Smooth muscle cell (in vitro differentiated cells): Measurements from ENCODE around the gene COA5. TPM values are rescaled to one million over a fixed set of nuclear protein-coding genes. Genes with fewer than 3 reads are reported as not detected.

Experiments used
- DNase-seq: peaks from one replicate; lab custom pipeline; 2025; ENCODE audit not compliant: unreplicated experiment; lab: John Stamatoyannopoulos, UW
- H2AFZ ChIP-seq: fragments of 200-600 bp; sonication (generic); 2 replicates; pipeline ENCODE4 v1.6.0; 2016; ENCODE audit warnings: antibody characterized with exemption, low read depth, mild to moderate bottlenecking
- H3F3A ChIP-seq: fragments of 200-600 bp; sonication (generic); 2 replicates; pipeline ENCODE4 v1.6.0; 2017; ENCODE audit warnings: antibody characterized with exemption, low read depth
- H3K27ac ChIP-seq: fragments of 200-600 bp; sonication (generic); 2 replicates; pipeline ENCODE4 v1.5.1; 2016; ENCODE audit warnings: low read depth, mild to moderate bottlenecking
- H3K27me3 ChIP-seq: fragments of 200-600 bp; sonication (generic); 2 replicates; pipeline ENCODE4 v1.6.1; 2016; ENCODE audit warnings: low read depth, mild to moderate bottlenecking
- H3K36me3 ChIP-seq: fragments of 200-600 bp; sonication (generic); 2 replicates; pipeline ENCODE4 v1.5.1; 2016; ENCODE audit warnings: low read depth
- H3K4me1 ChIP-seq: fragments of 200-600 bp; sonication (generic); 2 replicates; pipeline ENCODE4 v1.5.1; 2016; ENCODE audit warnings: low read depth
- H3K4me2 ChIP-seq: fragments of 200-600 bp; sonication (generic); 2 replicates; pipeline ENCODE4 v1.6.0; 2016; ENCODE audit warnings: mild to moderate bottlenecking
- H3K4me3 ChIP-seq: fragments of 200-600 bp; sonication (generic); 2 replicates; pipeline ENCODE4 v1.5.1; 2016; ENCODE audit warnings: mild to moderate bottlenecking
- H3K79me2 ChIP-seq: fragments of 200-600 bp; sonication (generic); 2 replicates; pipeline ENCODE4 v1.6.0; 2016; ENCODE audit warnings: low read depth, mild to moderate bottlenecking
- H3K9ac ChIP-seq: fragments of 200-600 bp; sonication (generic); 2 replicates; pipeline ENCODE4 v1.6.0; 2016; ENCODE audit warnings: low read depth
- H3K9me3 ChIP-seq: fragments of 200-600 bp; sonication (generic); replicated peaks from 2 replicates; pipeline ENCODE4 v1.5.1; 2016; ENCODE audit warnings: low read depth
- H4K20me1 ChIP-seq: fragments of 200-600 bp; sonication (generic); 2 replicates; pipeline ENCODE4 v1.6.0; 2016; ENCODE audit warnings: low read depth
- WGBS: methylation state at CpG from one replicate; pipeline ENCODE4 v1.1.7; 2016; ENCODE audit warnings: low lambda C conversion rate; 5-methylcytosine and 5-hydroxymethylcytosine counted together
- polyA plus RNA-seq: library from polyadenylated mRNA; unstranded; fragments of >200 nt; fragmentation: Nextera tagmentation; extraction: Ambion mirVana; gene quantifications from 2 replicates; pipeline ENCODE4 v1.2.1, GENCODE V29; 2016
- total RNA-seq: library from RNA; depleted of rRNA; stranded (reverse); fragments of >200 nt; gene quantifications from 2 replicates; pipeline ENCODE4 v1.2.3, GENCODE V29; 2014
- TF ChIP-seq, protein P1 (sequence below): fragments of 200-600 bp; sonication (generic); IDR thresholded peaks from 2 replicates; pipeline ENCODE4 v1.5.1; 2017; ENCODE audit warnings: borderline replicate concordance, mild to moderate bottlenecking, antibody characterized with exemption; ENCODE audit not compliant: insufficient read depth, poor library complexity, severe bottlenecking

Gene COA5
- total and polyA plus RNA-seq, 2 experiments from 2014 or later: 20.1 to 27.8 TPM

GRCh38 chr2:98634406-98635092 lies 26.2 kb upstream of the COA5 start:
- no peak overlapping the region for H3K9ac ChIP-seq
- no peak overlapping the region for H3K27ac ChIP-seq
- no peaks in the 10 kb centered on the region for H3K36me3 ChIP-seq
- H3K79me2 ChIP-seq: no peaks in the 10 kb centered on the region
- no peak overlapping the region for H2AFZ ChIP-seq
- no peaks in the 10 kb centered on the region for H3K4me1 ChIP-seq
- H3F3A ChIP-seq: no peaks in the 10 kb centered on the region
- no peaks in the 10 kb centered on the region for H4K20me1 ChIP-seq
- H3K9me3 ChIP-seq: no peaks in the 10 kb centered on the region
- no peaks in the 10 kb centered on the region for H3K27me3 ChIP-seq
- TF ChIP-seq, protein P1, sequence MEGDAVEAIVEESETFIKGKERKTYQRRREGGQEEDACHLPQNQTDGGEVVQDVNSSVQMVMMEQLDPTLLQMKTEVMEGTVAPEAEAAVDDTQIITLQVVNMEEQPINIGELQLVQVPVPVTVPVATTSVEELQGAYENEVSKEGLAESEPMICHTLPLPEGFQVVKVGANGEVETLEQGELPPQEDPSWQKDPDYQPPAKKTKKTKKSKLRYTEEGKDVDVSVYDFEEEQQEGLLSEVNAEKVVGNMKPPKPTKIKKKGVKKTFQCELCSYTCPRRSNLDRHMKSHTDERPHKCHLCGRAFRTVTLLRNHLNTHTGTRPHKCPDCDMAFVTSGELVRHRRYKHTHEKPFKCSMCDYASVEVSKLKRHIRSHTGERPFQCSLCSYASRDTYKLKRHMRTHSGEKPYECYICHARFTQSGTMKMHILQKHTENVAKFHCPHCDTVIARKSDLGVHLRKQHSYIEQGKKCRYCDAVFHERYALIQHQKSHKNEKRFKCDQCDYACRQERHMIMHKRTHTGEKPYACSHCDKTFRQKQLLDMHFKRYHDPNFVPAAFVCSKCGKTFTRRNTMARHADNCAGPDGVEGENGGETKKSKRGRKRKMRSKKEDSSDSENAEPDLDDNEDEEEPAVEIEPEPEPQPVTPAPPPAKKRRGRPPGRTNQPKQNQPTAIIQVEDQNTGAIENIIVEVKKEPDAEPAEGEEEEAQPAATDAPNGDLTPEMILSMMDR: peak; percentile 35
- DNase-seq: no peak
- no peak overlapping the region for H3K4me3 ChIP-seq
- WGBS: 57% methylated on average over 9 of the region's 9 CpGs
- H3K4me2 ChIP-seq: no peak overlapping the region

DNA sequence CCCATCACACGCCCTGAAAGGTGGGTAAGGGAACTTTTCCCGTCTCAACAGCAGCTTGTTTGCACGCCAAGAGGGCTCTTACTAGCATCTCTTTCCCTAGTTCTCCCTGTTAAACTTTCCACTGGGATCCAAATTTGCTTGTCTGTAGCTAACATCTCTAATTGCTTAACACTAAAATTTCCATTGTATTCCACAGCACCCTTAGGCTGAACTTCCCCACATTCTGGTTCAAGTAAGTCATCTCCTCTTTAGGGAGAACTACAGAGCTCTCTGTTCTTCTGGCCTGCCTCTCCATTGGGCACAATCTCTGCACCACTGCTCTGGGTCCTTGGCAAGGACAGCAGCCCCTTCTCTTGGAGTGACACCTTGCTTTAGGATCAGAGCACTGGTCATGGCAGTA lies 24.0 kb upstream of the COA5 start:
- no peaks in the 10 kb centered on the region for H3K36me3 ChIP-seq
- no peak overlapping the region for H3K9ac ChIP-seq
- H3K27me3 ChIP-seq: no peaks in the 10 kb centered on the region
- no peak overlapping the region for H3K4me2 ChIP-seq
- H3K4me3 ChIP-seq: no peak overlapping the region
- no peak for DNase-seq
- no peak overlapping the region for H2AFZ ChIP-seq
- H3F3A ChIP-seq: no peaks in the 10 kb centered on the region
- no peaks in the 10 kb centered on the region for H4K20me1 ChIP-seq
- TF ChIP-seq, protein P1: no peak
- whole genome bisulfite sequencing: 87% methylated on average over 3 of the region's 3 CpGs
- H3K79me2 ChIP-seq: no peaks in the 10 kb centered on the region
- H3K27ac ChIP-seq: no peak overlapping the region
- H3K9me3 ChIP-seq: no peaks in the 10 kb centered on the region
- H3K4me1 ChIP-seq: no peaks in the 10 kb centered on the region

DNA sequence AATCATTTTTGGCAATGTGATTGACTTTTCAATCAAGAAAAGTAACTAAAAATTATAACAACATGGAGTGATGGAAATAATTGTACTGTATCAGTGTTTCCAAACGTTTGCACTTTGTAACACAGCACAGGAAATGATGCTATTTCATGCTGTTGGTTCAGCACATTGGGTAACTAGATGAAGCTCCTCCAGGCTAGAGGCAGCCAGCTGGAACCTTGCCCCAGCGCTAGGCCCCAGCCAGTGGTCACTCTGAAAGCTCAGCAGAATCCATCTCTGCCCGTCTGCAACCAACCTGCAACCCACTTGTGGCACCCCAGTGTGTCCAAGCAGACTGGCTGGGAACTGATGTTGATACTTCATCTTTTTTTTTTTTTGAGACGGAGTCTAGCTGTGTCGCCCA lies 15.3 kb upstream of the COA5 start:
- no peak for DNase-seq
- H3K4me2 ChIP-seq: no peak overlapping the region
- no peaks in the 10 kb centered on the region for H3K27me3 ChIP-seq
- WGBS: 92% methylated on average over 5 of the region's 5 CpGs
- no peak overlapping the region for H2AFZ ChIP-seq
- TF ChIP-seq, protein P1: no peak
- H4K20me1 ChIP-seq: no peaks in the 10 kb centered on the region
- no peak overlapping the region for H3K27ac ChIP-seq
- no peak overlapping the region for H3K4me3 ChIP-seq
- no peaks in the 10 kb centered on the region for H3K4me1 ChIP-seq
- H3K9me3 ChIP-seq: no peaks in the 10 kb centered on the region
- no peaks in the 10 kb centered on the region for H3F3A ChIP-seq
- H3K79me2 ChIP-seq: no peaks in the 10 kb centered on the region
- H3K9ac ChIP-seq: no peak overlapping the region
- H3K36me3 ChIP-seq: no peaks in the 10 kb centered on the region

GRCh38 chr2:98617149-98617548 lies 8.8 kb upstream of the COA5 start:
- Histone ChIP-seq H3K4me2 (no peak overlapping the region), H3K9me3 (no peaks in the 10 kb centered on the region), H3K79me2 (no peaks in the 10 kb centered on the region), H3K36me3 (peaks cover 19% of the 10 kb centered on the region), H3K4me3 (no peak overlapping the region), H3K27me3 (no peaks in the 10 kb centered on the region), H3K9ac (no peak overlapping the region), H4K20me1 (peaks cover 17% of the 10 kb centered on the region), H3K4me1 (no peaks in the 10 kb centered on the region), H3K27ac (no peak overlapping the region), H2AFZ (no peak overlapping the region), H3F3A (peaks cover 8% of the 10 kb centered on the region)
- WGBS: 81% methylated on average over 5 of the region's 5 CpGs
- TF ChIP-seq, protein P1: no peak
- no peak for DNase-seq
